Activated naive CD4-positive, alpha-beta T cell treated with anti-CD3 and anti-CD28 coated beads, Interleukin-2, amount 50 U/mL, for 16 hours (primary cell): ENCODE measurements around the gene AKAP8L.
"Not testable (repeated sequence)": the region's sequence is repeated elsewhere in the genome, so short reads cannot be mapped to it uniquely, and the experiment has no call there.

Source experiments
- DNase-seq: peaks from one replicate; pipeline ENCODE4 v3.0.0-alpha.2; 2020

The AKAP8L gene

GRCh38 chr19:15379083-15379998 is 39.4 kb downstream of the AKAP8L start, which contains the start of gene AKAP8:
Gene AKAP8, minus strand, starts transcription at chr19:15379787. Its CDS starts 56 bp downstream, at chr19:15379731.
- peak; percentile 98 for DNase-seq

GRCh38 chr19:15378534-15379082 is 40.2 kb downstream of the AKAP8L start:
- DNase-seq, result peak; percentile 60

GRCh38 chr19:15374796-15375440 is 43.9 kb downstream of the AKAP8L start:
- no peak for DNase-seq

- DNase-seq, result no peak
These were observed 44.6 kb downstream of the AKAP8L start for GRCh38 chr19:15374105-15374651.

GRCh38 chr19:15373644-15374043 is 45.1 kb downstream of the AKAP8L start:
- no peak for DNase-seq

GRCh38 chr19:15372891-15373301 is 45.9 kb downstream of the AKAP8L start:
- DNase-seq, result no peak

GRCh38 chr19:15372470-15372869 is 46.3 kb downstream of the AKAP8L start:
- DNase-seq, result no peak

GRCh38 chr19:15371786-15372380 is 46.9 kb downstream of the AKAP8L start:
- DNase-seq, result no peak

GRCh38 chr19:15371119-15371518 is 47.7 kb downstream of the AKAP8L start:
- DNase-seq, result no peak

- DNase-seq, result no peak
These were observed 49.2 kb downstream of the AKAP8L start for GRCh38 chr19:15369594-15369891.

GRCh38 chr19:15368798-15369593 is 49.8 kb downstream of the AKAP8L start:
- no peak for DNase-seq

- no peak for DNase-seq
These were observed 50.6 kb downstream of the AKAP8L start for GRCh38 chr19:15368051-15368632.

GRCh38 chr19:15367439-15367838 is 51.3 kb downstream of the AKAP8L start:
- DNase-seq, result no peak

- no peak for DNase-seq
These were observed 53.5 kb downstream of the AKAP8L start for GRCh38 chr19:15365264-15365663.

GRCh38 chr19:15363791-15364190 is 55.0 kb downstream of the AKAP8L start:
- DNase-seq, result not testable (repeated sequence)

- DNase-seq, result not testable (repeated sequence)
These were observed 55.7 kb downstream of the AKAP8L start for GRCh38 chr19:15363048-15363447.

GRCh38 chr19:15360015-15360414 is 58.8 kb downstream of the AKAP8L start:
- DNase-seq, result not testable (repeated sequence)

GRCh38 chr19:15358918-15359317 is 59.9 kb downstream of the AKAP8L start:
- DNase-seq, result no peak

GRCh38 chr19:15357906-15358305 is 60.9 kb downstream of the AKAP8L start:
- DNase-seq, result no peak

GRCh38 chr19:15354566-15355296 is 64.1 kb downstream of the AKAP8L start:
- DNase-seq, result no peak

GRCh38 chr19:15353908-15354307 is 64.9 kb downstream of the AKAP8L start:
- DNase-seq, result no peak
